Chondrocyte (in vitro differentiated cells): ENCODE results near the gene FAAP20. TPM values are rescaled to one million over a fixed set of nuclear protein-coding genes. Genes with fewer than 3 reads are reported as not detected.
A peak's percentile ranks its signal among the peaks of the same experiment; 100 is the strongest.

Experiments used
- DNase-seq: peaks from one replicate; pipeline ENCODE4 v3.0.0; 2021; ENCODE audit warnings: mixed read lengths, low spot score
- H3K27ac Mint-ChIP-seq: one replicate; pipeline ENCODE4 v1.8.0; 2021; ENCODE audit warnings: mild to moderate bottlenecking, moderate library complexity, mixed read lengths; ENCODE audit not compliant: unreplicated experiment
- H3K27me3 Mint-ChIP-seq: 2 replicates; pipeline ENCODE4 v1.8.0; 2021; ENCODE audit warnings: low read depth, mixed read lengths
- H3K36me3 Mint-ChIP-seq: 2 replicates; pipeline ENCODE4 v1.8.0; 2021; ENCODE audit warnings: low read depth, mixed read lengths
- H3K4me1 Mint-ChIP-seq: 2 replicates; pipeline ENCODE4 v1.8.0; 2021; ENCODE audit warnings: low read depth, mild to moderate bottlenecking, mixed read lengths
- H3K4me3 Mint-ChIP-seq: one replicate; pipeline ENCODE4 v1.8.0; 2021; ENCODE audit warnings: mild to moderate bottlenecking, moderate library complexity, mixed read lengths; ENCODE audit not compliant: unreplicated experiment
- H3K9me3 Mint-ChIP-seq: 2 replicates; pipeline ENCODE4 v1.8.0; 2021; ENCODE audit warnings: low read depth, mixed read lengths
- CTCF ChIP-seq: fragments of 200-600 bp; sonication (generic); IDR thresholded peaks from 2 replicates; pipeline ENCODE4 v1.5.0; 2021; ENCODE audit warnings: antibody characterized with exemption, mild to moderate bottlenecking, moderate library complexity
- total RNA-seq: library from RNA; stranded (reverse); gene quantifications from 3 replicates; pipeline ENCODE4 v1.2.1, GENCODE V29; 2021

Gene FAAP20
- total RNA-seq, 1 donor from 2014 or later = 69.2 TPM

GRCh38 chr1:2232255-2232915, 37.8 kb upstream of the FAAP20 start:
- no peaks in the 10 kb centered on the region for H3K9me3 Mint-ChIP-seq
- peaks cover 69% of the 10 kb centered on the region for H3K4me1 Mint-ChIP-seq
- peak overlapping the region; percentile 97 for H3K4me3 Mint-ChIP-seq
- DNase-seq = peak; percentile 90
- no peak for TF ChIP-seq CTCF
- H3K27ac Mint-ChIP-seq = peak overlapping the region; percentile 98
- no peaks in the 10 kb centered on the region for H3K27me3 Mint-ChIP-seq
- H3K36me3 Mint-ChIP-seq = peaks cover 8% of the 10 kb centered on the region

GRCh38 chr1:2231532-2232254, 37.1 kb upstream of the FAAP20 start:
- no peak for TF ChIP-seq CTCF

GRCh38 chr1:2230781-2231531, 36.4 kb upstream of the FAAP20 start:
- TF ChIP-seq CTCF = no peak
- peak overlapping the region; percentile 98 for H3K27ac Mint-ChIP-seq
- peaks cover 58% of the 10 kb centered on the region for H3K4me1 Mint-ChIP-seq
- peak overlapping the region; percentile 97 for H3K4me3 Mint-ChIP-seq
- DNase-seq = peak; percentile 87
- H3K27me3 Mint-ChIP-seq = no peaks in the 10 kb centered on the region
- no peaks in the 10 kb centered on the region for H3K9me3 Mint-ChIP-seq
- peaks cover 8% of the 10 kb centered on the region for H3K36me3 Mint-ChIP-seq

More at GRCh38 chr1:2231532-2232254, 37.1 kb upstream of the FAAP20 start:
- H3K27ac Mint-ChIP-seq = peak overlapping the region; percentile 98
- H3K36me3 Mint-ChIP-seq = peaks cover 8% of the 10 kb centered on the region
- H3K4me3 Mint-ChIP-seq = peak overlapping the region; percentile 97
- DNase-seq = peak; percentile 97
- H3K27me3 Mint-ChIP-seq = no peaks in the 10 kb centered on the region
- H3K4me1 Mint-ChIP-seq = peaks cover 62% of the 10 kb centered on the region
- no peaks in the 10 kb centered on the region for H3K9me3 Mint-ChIP-seq

GRCh38 chr1:2229911-2230731, 35.5 kb upstream of the FAAP20 start:
- Mint-ChIP-seq H3K4me3 (peak overlapping the region; percentile 97), H3K4me1 (peaks cover 50% of the 10 kb centered on the region), H3K27me3 (no peaks in the 10 kb centered on the region), H3K36me3 (peaks cover 8% of the 10 kb centered on the region), H3K27ac (peak overlapping the region; percentile 98), H3K9me3 (no peaks in the 10 kb centered on the region)
- no peak for DNase-seq
- peak; percentile 9 for TF ChIP-seq CTCF
